KG1 (cell line): ENCODE measurements around the gene PITPNC1.

Experiments used
- DNase-seq: peaks from one replicate; lab custom pipeline; 2025; lab: John Stamatoyannopoulos, UW

Gene PITPNC1

DNA sequence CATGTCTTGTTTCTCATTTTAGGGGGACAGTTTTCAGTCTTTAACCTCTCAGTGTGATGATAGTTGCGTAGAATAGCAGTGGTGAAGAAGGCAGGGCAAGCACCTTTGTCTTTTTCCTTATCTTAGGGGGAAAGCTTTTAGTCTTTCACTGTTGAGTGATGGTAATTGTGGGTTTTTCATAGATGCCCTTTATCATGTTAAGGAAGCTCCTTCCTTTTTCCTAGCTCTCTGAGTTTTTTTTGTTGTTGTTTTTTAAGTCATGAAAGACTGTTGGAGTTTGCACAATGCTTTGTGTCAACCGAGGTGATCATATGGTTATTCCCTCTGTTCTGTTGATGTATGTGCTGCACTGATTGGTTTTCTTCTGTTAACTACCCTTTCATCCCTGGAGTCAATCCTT lies 356.4 kb downstream of the PITPNC1 start:
- DNase-seq: no peak

- DNase-seq: no peak
Observed at GRCh38 chr17:67737145-67737544, 360.1 kb downstream of the PITPNC1 start.

GRCh38 chr17:67742025-67742424 lies 364.9 kb downstream of the PITPNC1 start:
- DNase-seq: no peak
